WERI-Rb-1 (cell line): ENCODE measurements around the gene WBP11.
A peak's percentile ranks its signal among the peaks of the same experiment; 100 is the strongest.

Experiments
- DNase-seq: peaks from one replicate; pipeline ENCODE4 v3.0.0-alpha.2; 2020
- H3K27ac ChIP-seq: fragments of 250-450 bp; sonication (Bioruptor Pico); 2 replicates; pipeline ENCODE4 v1.5.1; 2020; ENCODE audit warnings: mild to moderate bottlenecking, moderate library complexity
- H3K27me3 ChIP-seq: fragments of 250-450 bp; sonication (Bioruptor Pico); 2 replicates; pipeline ENCODE4 v1.5.1; 2021; ENCODE audit warnings: mild to moderate bottlenecking, low read depth, moderate library complexity; ENCODE audit not compliant: insufficient read depth, severe bottlenecking
- H3K36me3 ChIP-seq: fragments of 250-450 bp; sonication (Bioruptor Pico); 2 replicates; pipeline ENCODE4 v1.5.1; 2020; ENCODE audit warnings: mild to moderate bottlenecking, moderate library complexity
- H3K4me3 ChIP-seq: 2 replicates; pipeline ENCODE4 v1.5.1; 2011; ENCODE audit warnings: low read depth, mild to moderate bottlenecking, control low read depth, low read length
- H3K9me3 ChIP-seq: fragments of 250-450 bp; sonication (Bioruptor Pico); 2 replicates; pipeline ENCODE4 v1.5.1; 2021; ENCODE audit warnings: mild to moderate bottlenecking, moderate library complexity; ENCODE audit not compliant: severe bottlenecking
- TF ChIP-seq, protein P1 (sequence below): IDR thresholded peaks from 2 replicates; pipeline ENCODE4 v1.5.1; 2011; ENCODE audit warnings: low read depth, mild to moderate bottlenecking, control low read depth, inconsistent platforms, low read length

Gene WBP11

DNA sequence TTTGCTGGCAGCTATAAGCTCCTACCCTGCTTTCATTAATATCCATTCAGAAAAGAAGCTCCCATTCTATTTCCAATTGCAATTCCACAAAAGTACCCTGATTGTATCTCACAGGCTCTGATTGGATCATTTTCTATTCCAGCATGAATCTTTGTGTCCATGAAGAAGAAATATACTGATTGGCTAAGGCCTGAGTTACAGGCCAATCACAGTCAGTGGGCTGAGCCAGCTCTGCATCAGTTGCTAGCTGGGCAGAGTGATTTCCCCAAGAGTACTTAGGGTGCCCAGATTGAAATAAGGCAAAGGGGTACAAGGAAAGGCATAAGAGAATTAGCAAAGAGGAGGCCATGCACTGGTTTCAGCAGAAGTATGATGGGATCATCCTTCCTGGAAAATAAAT, 25.6 kb upstream of the WBP11 start:
- Histone ChIP-seq H3K36me3 (no peaks in the 10 kb centered on the region), H3K9me3 (no peaks in the 10 kb centered on the region), H3K4me3 (no peak overlapping the region), H3K27ac (no peak overlapping the region), H3K27me3 (no peaks in the 10 kb centered on the region)
- peak; percentile 11 for DNase-seq
- TF ChIP-seq, protein P1, sequence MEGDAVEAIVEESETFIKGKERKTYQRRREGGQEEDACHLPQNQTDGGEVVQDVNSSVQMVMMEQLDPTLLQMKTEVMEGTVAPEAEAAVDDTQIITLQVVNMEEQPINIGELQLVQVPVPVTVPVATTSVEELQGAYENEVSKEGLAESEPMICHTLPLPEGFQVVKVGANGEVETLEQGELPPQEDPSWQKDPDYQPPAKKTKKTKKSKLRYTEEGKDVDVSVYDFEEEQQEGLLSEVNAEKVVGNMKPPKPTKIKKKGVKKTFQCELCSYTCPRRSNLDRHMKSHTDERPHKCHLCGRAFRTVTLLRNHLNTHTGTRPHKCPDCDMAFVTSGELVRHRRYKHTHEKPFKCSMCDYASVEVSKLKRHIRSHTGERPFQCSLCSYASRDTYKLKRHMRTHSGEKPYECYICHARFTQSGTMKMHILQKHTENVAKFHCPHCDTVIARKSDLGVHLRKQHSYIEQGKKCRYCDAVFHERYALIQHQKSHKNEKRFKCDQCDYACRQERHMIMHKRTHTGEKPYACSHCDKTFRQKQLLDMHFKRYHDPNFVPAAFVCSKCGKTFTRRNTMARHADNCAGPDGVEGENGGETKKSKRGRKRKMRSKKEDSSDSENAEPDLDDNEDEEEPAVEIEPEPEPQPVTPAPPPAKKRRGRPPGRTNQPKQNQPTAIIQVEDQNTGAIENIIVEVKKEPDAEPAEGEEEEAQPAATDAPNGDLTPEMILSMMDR: no peak

DNA sequence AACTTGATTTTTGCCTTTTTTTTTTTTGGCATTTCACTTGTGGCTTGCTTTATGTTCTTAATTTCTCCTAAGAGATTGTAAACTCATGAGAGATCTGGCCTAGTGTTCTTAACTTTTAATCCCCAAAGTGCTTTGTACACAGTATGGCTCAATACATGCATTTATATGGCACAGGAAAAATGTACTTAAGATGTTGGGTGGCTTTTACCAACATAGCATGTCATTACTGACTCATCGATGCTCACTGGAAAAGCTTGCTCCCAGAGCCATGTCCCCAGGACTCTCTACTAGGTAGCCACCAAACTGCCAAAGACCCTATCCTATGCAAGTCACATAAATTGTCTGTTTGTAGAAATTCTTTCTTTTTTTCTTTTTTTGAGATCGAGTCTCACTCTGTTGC, 23.8 kb upstream of the WBP11 start:
- no peak overlapping the region for H3K27ac ChIP-seq
- TF ChIP-seq, protein P1: no peak
- DNase-seq: no peak
- no peaks in the 10 kb centered on the region for H3K9me3 ChIP-seq
- no peaks in the 10 kb centered on the region for H3K36me3 ChIP-seq
- no peak overlapping the region for H3K4me3 ChIP-seq
- no peaks in the 10 kb centered on the region for H3K27me3 ChIP-seq

GRCh38 chr12:14826491-14826890, 23.2 kb upstream of the WBP11 start:
- no peak overlapping the region for H3K27ac ChIP-seq
- no peak overlapping the region for H3K4me3 ChIP-seq
- H3K27me3 ChIP-seq: no peaks in the 10 kb centered on the region
- no peaks in the 10 kb centered on the region for H3K36me3 ChIP-seq
- no peak for DNase-seq
- H3K9me3 ChIP-seq: no peaks in the 10 kb centered on the region
- TF ChIP-seq, protein P1: no peak

- no peaks in the 10 kb centered on the region for H3K27me3 ChIP-seq
- no peaks in the 10 kb centered on the region for H3K9me3 ChIP-seq
- H3K36me3 ChIP-seq: no peaks in the 10 kb centered on the region
- DNase-seq: no peak
- TF ChIP-seq, protein P1: no peak
- H3K27ac ChIP-seq: no peak overlapping the region
- no peak overlapping the region for H3K4me3 ChIP-seq
Observed at GRCh38 chr12:14825256-14825655, 22.0 kb upstream of the WBP11 start.

- TF ChIP-seq, protein P1: no peak
- Histone ChIP-seq H3K27ac (no peak overlapping the region), H3K36me3 (no peaks in the 10 kb centered on the region), H3K4me3 (no peak overlapping the region), H3K9me3 (no peaks in the 10 kb centered on the region), H3K27me3 (no peaks in the 10 kb centered on the region)
- DNase-seq: no peak
Observed at GRCh38 chr12:14824012-14824634, 20.8 kb upstream of the WBP11 start.

GRCh38 chr12:14814014-14814413, 10.7 kb upstream of the WBP11 start, which contains the start of gene SMCO3:
SMCO3 (minus strand) TSS chr12:14814182; CDS start chr12:14806680, 7,502 bp downstream.
- DNase-seq: no peak
- H3K4me3 ChIP-seq: no peak within 1 kb of the TSS
- H3K9me3 ChIP-seq: no peaks in the 10 kb centered on the region
- TF ChIP-seq, protein P1: no peak
- H3K36me3 ChIP-seq: no peaks in the 10 kb centered on the region
- no peaks in the 10 kb centered on the region for H3K27me3 ChIP-seq
- no peak within 1 kb of the TSS for H3K27ac ChIP-seq
